Stimulated activated CD4-positive, alpha-beta T cell treated with anti-CD3 and anti-CD28 coated beads, Interleukin-1b, Interleukin-23, amount 100 ng/mL, for 48 hours (primary cell): ENCODE measurements around the gene TANC1.

ENCODE experiments used
- DNase-seq: peaks from one replicate; pipeline ENCODE4 v3.0.0-alpha.2; 2020

Gene TANC1

DNA sequence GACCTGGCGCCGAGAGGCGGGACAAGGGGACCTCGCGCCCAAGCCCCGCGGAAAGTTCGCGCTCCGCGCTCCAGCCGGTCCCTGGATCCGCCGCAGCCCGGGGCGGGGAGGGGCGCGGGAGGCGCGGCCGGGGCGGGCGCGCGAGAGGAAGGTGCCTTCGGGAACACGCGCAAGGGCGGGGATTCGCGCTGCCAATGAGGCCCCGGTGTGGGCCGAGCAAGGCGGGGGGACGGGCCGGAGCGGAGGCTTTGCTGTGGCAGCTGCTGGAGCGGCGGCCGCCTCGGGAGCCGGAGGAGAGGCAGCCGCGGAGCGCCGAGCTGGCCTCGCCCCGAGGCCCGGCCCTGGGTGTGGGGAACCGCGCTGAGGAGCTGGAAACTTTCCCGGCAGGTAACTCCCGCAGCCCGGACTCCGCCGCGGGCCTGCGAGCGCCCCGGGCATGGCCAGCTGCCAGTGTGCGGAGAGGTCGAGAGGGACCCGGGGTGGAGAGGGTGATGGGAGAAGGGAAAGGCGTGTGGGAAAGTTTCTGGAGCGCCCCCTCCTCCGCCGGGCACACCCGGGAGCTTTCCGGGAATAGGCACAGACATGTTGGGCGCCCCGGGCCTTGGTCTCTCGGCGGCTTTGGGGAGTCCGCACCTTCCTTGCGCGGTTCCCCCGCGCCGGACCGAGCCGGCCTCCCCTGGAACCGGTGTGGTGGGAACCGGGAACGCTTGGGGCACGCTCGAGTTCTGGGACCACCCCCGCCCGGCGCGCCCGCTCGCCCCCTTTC, at the start of gene TANC1:
TANC1 (plus strand) TSS at position 245 of the 766 bp plus-strand sequence. CDS start 97,271 bp downstream, outside the sequence.
- DNase-seq = peak; percentile 75

DNA sequence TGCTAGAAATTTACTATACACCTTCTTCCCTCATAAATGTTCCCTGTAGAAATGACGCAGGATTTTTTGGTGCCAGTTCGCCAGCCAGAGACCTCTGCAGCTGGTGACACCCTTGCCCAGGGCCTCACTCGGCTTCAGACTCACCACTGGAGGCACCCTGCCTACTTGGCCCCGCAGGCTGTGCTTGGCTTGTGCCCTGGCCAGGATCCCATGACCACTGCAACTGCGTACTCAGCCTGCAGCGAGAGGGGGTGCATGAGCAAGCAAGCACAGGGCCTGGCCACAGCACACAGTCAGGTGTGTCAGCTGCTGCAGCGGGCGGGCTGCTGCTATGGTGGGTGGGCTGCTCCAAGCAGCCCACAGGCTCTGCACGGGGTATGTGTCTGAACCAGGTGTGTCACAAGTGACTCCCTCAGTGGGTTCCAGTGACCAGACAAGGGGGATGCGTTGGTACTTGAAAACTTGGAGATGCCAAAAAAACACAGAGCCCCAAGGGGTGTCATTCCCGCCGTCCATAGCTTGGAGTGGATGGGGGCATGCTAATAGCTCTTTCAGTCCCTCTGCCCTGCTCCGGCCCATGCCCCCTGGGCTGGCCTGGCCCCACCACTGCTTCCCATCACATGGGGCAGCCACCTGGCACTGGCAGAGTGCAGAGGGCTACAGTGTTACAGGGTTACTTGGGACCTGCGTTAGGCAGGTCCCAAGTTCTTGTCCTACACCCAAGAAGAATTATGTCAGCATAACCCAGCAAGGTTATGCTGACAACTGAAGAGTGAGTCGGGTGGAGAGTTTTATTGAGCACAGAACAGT, 46.6 kb upstream of the TANC1 start:
- DNase-seq = no peak

DNA sequence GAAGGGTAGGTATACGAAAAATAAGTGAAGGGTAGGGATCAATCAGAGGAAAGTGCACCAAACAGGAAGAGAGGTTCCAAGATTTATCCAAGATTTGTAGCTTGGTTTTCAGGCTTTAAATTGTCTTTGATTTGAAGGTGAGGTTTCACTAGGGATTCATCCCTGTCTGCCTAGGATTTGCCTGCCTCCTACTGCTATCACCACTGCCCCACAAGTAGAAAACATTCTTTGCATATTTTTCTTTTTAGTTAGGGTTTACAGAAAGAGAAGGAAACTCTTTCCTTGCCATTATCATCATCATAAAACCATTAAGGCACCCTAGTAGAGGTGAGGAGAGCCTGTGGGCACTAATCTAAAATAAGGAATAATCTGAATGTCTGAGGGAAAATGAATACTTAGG, 45.8 kb upstream of the TANC1 start:
- DNase-seq = no peak

DNA sequence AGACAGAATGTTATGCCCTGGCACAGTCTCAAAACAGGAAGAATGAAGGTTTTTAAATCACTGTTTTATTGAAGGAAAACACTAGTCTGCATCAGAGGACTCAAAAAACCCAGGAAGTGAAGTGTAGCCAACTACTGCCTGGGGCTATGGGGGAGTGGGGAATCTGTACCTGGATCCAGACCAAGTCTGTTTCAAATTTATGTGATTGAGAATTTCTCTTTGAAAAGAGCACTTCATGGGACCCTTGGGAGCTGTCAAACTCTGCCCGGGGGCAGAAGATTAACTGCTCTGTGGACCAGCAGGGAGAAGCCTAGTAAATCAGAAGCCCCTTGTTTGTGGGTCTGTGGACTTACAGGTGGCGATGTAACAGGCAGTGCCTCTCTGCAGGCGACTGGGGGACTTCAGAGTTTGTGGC, 45.3 kb upstream of the TANC1 start:
- no peak for DNase-seq

DNA sequence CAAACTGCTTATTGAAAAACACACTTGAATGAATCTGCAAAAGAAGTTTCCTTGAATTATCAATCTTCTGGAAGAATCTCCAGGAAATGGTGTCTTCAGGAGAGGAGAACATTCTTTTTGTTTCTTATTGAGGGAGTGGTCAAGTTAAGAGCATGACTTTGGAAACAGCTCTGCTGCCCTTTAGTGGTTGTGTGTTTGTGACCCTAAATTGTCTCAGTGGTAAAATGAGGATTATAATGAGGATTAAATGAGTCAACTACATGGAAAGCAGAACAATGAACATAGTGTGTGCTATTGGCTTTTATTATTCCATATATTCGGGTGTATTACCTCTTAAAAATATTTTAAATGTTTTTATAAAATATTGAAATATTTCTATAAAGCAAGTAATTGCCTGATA, 44.8 kb upstream of the TANC1 start:
- no peak for DNase-seq

DNA sequence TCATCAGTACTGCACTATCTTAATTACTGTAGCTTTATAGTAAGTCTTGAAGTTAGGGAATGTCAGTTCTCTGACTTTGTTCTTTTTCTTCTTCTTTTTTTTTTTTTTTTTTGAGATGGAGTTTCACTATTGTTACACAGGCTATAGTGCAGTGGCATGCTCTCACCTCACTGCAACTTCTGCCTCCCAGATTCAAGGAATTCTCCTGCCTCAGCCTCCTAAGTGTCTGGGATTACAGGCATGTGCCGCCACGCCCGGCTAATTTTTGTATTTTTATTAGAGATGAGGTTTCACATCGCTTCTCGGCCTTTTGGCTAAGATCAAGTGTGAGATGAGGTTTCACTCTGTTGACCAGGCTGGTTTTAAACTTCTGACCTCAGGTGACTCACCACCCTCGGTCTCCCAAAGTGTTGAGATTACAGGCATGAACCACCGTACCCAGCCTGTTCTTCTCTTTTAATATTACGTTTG, 41.9 kb upstream of the TANC1 start:
- DNase-seq = no peak

DNA sequence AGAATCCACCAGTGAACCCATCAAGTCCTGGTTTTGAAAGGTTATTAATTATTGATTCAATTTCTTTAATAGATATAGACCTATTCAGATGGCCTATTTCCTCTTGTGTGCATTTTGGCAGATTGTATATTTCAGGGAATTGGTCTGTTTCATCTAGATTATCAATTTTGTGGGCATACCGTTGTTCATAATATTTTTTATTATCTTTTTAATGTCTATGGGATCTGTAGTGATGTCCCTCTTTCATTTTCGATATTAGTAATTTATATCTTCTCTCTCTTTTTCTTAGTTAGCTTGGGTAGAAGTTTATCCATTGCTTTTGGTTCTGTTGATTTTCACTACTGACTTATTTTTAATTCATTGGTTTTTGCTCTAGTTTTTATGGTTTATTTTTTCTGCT, 39.9 kb upstream of the TANC1 start:
- DNase-seq = no peak

DNA sequence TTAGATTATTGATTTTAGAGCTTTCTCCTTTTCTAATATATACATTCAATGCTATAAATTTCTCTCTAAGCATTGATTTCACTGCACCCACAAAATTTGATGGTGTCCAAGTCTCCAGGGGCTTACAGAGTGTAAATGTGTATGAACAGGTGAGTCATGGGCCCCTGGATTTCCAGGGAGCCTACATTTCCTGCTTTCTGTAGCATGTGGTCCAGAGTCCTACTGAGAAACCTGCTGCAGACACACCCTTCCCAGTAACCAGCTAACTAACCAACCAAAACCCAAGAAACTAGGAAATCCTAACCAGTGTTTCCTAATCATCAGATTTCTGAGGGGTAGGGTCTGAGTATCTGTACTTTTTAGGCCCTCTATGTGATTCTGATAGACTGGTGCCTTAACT, 39.5 kb upstream of the TANC1 start:
- DNase-seq = no peak

DNA sequence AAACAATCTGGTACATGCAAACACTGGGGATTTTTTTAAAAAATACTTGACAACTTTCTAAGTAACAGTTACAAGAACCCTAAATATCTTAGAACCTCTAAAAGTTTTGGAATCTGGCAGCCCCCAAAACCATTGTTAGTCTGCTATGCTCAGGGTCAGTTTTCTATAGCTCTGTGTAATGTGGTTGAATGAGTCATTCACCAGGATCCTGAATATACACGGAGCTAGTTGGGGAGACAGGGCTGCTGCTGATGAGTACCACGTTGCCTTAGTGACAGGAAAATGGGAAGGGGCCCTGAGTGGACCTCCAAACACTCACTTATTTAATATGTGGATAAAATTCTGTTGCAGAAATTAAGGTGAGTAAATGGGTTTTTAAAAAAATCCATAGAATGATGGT, 36.9 kb upstream of the TANC1 start:
- no peak for DNase-seq

DNA sequence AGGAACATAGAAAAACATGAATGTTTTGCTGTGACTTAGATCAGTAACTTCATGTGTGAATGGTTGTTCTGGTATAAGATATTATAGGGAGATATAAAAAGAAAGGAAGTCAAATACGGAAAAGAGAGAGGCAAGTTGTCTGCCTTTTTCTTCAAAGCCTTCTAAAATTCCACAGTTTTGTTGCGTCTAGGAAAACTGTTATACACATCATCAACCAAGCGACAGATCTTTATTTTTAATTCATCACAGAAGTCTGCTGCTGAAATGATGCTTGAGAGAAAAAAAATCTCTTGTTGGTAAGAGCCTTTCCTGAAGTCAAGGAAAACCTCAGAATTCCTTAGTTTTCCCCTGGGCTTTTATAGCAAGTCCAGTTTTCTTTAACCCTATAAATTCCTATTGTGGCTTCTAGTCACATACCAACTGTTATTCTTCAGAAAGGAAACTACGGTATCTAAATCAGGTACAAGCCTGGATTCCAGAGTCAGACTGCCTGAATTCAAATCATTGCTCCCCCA, 36.3 kb upstream of the TANC1 start:
- no peak for DNase-seq

DNA sequence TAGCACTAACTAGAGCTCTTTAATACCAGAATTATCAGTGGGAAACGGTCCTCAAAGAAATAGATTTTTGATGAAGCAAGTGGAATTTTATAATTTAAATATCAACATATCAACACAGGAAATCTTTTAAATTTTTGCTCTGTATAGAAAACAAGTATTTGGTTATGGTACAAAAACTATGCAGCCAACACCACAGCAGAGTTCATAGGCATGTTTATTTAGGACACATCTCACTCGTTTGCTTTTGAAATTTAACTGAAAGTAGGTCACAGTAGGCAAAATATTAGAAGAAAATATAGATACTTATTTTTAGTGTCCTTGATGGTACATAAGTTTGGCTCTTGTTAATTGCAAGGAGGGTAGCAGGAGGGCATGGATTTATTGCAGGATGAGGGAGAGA, 34.3 kb upstream of the TANC1 start:
- DNase-seq = no peak

DNA sequence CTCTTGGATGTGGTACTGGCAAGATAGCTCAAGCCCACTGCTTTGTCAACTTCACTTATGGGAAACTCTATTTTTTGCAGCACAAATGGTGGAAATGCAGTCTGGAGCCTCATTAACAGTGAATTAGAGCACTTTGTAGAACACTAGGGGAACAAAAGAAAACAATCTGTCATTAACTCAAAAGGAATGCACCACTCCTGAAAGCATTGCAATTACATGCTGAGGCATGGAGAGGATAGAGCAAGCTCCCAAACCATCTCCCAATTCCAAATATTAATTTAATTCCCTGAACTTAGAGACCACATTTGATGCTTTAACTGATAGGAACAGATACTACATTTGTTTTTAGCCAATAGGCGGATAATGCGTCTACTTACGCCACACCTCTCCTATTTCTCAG, 32.8 kb upstream of the TANC1 start:
- no peak for DNase-seq

DNA sequence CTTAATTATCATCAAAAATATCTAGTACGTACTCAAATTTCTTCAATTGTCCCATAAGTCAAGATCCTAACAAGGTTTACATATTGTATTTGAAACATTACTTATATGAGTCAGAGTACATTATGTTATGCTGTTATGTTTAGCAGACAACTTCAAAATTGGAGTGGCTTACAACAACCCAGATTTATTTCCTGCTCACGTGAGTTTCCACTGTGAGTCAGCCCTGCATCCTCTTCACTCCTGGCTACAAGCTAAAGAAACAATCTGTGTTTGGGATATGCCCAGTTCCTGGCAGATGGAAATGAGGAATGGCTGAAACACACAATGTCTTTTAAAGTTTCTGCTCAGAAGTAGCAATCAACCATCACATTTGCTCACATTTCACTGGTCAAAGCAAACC, 31.5 kb upstream of the TANC1 start:
- DNase-seq = no peak

DNA sequence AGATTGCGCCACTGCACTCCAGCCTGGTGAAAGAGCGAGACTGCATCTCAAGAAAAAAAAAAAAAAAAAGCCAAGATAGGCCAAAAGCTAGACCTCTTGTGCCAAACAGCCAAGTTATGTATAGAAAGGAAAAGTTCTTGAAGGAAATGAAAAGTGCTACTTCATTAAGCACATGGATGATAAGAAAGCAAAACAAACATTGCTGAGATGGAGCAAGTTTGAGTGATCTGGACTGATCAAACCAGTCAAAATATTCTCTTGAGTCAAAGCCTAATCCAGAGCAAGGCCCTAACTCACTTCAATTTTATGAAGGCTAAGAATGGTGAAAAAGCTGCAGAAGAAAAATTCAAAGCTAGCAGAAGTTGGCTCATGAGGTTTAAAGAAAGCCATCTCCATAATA, 28.1 kb upstream of the TANC1 start:
- DNase-seq = no peak

DNA sequence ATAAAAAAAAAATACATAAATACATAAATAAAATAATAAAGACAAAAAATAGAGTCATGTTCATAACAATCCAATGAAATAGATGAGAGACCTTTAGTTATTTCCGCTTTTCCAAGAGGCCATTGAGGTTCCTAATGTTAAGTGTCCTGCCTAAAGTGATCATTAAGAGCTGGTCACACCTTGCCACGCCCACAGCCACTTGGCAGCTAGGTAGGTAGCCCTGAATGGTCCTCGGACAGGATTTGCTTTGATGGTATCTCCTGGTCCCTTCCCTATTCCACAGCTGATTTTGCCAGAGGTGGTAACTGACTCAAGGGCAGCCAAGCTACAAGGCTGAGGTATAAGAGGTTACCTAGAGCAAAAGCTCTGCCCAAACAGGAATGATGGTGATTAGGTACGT, 24.5 kb upstream of the TANC1 start:
- DNase-seq = no peak

DNA sequence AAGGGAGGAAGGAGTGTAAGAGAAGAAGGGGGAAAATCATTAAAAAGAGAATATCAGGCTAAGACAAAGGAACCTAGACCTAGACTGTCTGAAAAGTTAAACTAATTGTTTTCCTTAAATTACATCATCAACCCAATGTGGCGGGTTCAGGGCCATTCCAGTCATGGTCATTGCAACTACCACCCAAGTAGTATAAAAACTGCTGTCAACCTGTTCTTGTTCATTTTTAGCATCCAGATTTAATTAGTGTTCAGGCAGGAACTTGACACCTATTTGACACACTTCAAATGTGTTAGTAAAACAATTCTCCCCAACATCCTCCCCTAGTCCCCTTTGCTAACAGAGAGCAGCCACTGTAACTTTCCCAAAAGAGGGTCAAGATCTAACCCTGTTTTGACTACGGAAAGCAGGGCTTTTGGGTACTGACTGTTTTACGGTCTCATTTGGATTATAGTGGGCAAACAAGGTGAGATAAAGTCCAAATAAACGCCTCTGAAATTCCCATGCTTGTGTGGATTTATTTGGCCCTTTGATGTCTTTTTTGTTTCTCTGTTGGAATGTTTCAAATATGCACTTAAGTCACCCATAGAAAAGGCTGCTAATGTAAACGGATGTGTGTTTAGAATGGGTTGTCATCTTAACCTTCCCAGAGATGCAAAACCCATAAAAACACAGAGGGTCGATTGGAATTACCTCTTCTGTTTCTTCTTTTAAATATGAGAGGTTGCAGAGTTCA, 19.3 kb upstream of the TANC1 start:
- DNase-seq = no peak

DNA sequence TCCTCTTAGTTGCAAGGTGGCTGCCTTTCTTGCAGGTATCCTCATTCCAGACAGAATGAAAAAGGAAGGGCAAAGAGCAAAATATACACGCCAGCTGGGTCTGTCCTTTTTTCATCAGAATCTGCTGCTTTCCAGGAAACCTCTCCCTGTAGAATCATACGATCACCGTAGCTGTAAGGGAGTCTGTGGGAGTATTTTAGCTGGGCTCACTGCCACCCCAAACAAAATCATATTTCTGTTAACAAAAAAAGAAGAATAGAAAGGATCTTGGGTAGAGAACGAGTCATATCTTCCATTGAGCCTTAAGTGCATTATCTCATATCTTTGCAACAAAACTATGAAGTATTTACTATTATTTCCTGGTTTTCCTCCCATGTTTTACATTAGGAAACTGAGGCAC, 15.0 kb upstream of the TANC1 start:
- DNase-seq = no peak

DNA sequence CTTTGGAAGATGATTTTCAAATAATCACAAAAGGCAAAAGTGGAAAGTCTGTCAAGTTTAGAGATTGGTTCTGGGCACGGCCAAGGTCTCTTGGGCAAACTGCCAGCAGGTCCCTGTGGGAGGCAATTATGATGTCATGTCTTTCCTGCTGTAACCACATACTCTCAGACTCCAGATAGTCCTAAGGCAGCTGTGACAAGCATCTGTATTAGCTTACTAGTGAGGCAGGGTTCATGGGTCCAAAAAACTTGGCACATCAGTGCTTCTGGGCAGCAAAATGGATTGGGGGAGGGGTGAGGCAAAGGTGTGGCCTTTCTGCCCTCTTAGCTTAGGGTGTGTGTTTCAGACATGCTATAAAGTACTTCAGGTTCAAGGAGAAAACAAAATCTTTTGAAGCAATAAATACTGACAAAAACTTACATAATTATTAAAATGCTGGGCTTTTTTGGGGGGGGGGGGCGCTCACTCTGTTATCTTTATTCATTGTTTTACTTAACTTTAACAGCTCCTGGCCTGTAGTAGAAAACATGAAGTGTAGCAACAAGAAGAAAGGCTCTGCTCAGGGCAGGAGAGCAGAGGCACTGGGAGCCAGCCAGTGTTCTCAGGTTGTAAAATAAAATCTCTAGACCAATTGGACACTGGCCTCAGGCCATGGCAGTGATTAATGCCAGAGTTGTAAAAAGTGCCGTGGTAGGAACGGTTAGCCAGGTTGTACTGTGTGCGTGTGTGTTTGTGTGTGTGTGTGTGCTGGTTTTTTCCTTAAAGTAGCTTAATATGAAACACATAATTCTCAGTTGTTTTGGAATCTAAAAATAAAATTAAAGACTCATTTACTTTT, 14.3 kb upstream of the TANC1 start:
- DNase-seq = peak; percentile 25

DNA sequence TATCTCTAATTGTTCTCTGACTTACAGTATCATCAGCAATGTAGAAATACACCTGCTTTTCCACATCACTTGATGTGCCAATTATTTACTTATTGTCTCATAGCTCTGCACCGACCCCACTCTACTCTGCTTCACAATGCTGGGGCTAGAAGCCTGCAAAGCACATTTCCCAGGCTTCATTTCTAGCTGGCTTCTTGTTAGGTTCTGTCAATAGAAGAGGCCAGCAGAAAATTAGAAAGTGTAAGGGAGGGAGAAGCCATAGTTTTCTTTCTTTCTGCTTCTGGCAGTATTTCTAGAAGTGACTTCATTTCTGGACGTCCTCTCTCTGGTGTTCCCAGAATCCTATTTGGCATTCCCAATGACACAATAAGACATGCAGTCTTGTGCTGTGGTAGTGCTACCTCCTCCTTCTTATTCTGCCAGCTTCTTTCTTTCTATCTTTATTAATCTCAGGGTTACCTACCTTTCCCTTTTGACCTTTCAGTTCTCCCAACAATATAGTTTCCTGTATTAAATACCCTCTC, 12.5 kb upstream of the TANC1 start:
- DNase-seq = no peak

DNA sequence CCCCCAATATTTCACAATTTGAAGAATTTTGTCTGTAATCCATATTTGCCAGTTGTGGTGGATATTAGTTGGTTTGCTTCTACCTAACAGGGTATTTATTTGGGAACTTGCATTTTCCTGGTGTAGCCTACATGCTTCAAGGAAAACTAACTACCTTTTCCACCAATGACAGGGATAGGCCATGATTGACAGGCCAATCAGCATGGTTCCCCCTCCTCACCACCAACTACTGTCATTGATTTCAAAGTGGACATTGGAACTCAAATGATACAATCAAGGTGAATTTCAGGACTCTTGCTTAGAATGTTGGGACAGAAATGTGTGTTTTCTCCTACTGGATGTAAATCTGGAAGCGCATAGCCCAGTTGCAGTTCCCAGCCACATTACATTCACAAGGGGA, 10.1 kb upstream of the TANC1 start:
- no peak for DNase-seq

DNA sequence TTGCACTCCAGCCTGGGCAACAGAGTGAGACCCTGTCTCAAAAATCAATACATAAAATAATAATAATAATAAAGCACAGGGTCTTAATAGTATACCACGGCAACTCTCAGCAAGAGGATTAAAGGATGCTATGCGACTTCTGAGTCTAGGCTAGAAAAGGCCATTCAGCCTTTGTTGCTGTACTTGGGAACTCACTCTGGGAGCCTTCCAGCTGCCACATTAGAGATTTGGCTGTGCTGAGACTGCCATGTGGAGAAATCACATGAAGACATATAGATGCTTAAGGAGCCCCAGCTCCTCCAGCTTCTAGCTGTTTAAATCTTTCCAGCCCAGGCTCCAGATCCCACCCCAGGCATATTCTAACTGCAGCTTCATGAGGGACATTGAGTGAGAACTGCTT, 8.2 kb upstream of the TANC1 start:
- DNase-seq = no peak

DNA sequence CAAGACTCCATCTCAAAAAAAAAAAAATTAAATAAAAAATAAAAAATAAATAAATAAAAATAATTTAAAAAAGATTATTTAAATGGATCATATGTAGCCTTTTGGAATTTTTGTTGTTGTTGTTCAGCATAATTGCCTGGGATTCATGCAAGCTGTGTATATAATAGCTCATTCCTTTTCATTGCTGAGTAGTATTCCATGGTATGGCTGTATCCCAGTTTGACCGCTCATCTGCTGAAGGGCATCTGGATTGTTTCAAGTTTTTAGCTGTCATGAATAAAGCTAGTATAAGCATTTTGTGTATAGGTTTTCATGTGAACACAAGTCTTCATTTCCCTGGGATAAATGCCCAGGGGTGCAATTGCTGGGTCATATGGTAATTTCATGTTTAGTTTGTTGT, 6.4 kb upstream of the TANC1 start:
- no peak for DNase-seq
